HG02938 (cell line): Measurements from ENCODE around the gene FTMT.
"Not testable (repeated sequence)": the region's sequence is repeated elsewhere in the genome, so short reads cannot be mapped to it uniquely, and the experiment has no call there.

ENCODE experiments used
- ATAC-seq: cut with Tn5 transposase; IDR thresholded peaks from one replicate; pipeline ENCODE4 v1.9.1; 2021; ENCODE audit warnings: mild to moderate bottlenecking, moderate library complexity; ENCODE audit not compliant: unreplicated experiment

Gene FTMT

DNA sequence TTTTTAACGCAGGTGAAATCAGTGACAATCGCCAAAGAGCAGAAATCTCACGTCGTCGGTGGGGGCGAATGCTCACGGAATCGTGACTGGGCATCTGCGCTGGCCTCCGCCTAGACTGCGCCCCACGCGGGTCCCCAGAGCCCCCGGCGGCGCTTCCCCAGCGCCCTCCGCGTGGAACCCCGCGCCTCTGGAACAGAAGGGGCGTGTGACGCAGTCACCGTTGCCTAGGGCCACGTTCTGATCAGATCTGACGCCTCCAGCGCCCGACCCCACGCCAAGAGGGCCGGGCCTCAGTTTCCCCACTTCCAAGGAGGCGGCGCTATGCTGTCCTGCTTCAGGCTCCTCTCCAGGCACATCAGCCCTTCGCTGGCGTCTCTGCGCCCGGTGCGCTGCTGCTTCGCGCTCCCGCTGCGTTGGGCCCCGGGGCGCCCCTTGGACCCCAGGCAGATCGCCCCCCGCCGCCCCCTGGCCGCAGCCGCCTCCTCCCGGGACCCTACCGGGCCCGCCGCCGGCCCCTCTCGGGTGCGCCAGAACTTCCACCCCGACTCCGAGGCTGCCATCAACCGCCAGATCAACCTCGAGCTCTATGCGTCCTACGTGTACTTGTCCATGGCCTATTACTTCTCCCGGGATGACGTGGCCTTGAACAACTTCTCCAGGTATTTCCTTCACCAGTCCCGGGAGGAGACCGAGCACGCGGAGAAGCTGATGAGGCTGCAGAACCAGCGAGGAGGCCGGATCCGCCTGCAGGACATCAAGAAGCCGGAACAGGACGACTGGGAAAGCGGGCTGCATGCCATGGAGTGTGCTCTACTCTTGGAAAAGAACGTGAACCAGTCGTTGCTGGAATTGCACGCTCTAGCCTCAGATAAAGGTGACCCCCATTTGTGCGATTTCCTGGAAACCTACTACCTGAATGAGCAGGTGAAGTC, at the start of gene FTMT:
TSS of gene FTMT (plus strand) at position 240 of the 932 bp plus-strand sequence. CDS start at position 322, 82 bp downstream.
- ATAC-seq, result no peak

GRCh38 chr5:121805251-121805650, 46.4 kb upstream of the FTMT start:
- not testable (repeated sequence) for ATAC-seq

GRCh38 chr5:121805911-121806310, 45.8 kb upstream of the FTMT start:
- no peak for ATAC-seq

DNA sequence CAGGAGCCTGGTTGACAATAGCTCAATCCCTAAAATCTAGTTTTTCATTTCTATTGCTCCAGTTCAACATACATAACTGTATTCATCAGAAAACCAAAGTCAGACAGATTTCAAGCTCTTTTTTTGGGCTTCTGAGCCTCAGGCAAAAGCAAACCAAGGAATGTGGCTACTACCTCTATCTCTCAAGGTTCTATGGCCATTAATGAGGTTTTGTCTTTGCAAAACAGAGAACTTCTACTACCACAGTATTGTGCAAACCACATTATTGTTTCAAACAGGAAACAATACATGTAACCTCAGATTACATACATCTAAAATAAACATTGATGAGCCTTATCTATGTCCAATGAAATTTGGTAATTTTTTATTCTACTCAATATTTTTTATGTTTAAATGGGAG, 35.5 kb upstream of the FTMT start:
- no peak for ATAC-seq

GRCh38 chr5:121819682-121820261, 31.9 kb upstream of the FTMT start:
- ATAC-seq, result no peak

- ATAC-seq, result no peak
These were observed 18.1 kb upstream of the FTMT start for GRCh38 chr5:121833617-121834016.

DNA sequence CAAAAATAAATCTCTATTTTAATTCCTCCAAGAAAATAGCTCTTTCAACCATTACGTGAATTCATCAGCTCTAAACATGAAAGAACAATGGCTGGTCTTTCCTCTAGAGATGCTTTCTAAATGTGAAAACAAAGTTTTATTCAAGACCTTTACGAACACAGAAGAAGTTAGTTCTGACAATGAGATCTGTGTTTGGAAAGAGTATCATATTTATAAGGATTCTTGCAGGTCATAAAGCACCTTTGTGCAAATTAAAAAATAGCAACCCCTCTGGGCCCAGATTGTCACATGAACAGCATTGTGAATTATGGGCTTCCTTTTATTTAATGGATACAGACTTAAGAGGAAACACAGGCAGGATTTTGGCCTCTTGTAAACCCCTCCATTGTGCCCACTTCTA, 17.7 kb upstream of the FTMT start:
- no peak for ATAC-seq

DNA sequence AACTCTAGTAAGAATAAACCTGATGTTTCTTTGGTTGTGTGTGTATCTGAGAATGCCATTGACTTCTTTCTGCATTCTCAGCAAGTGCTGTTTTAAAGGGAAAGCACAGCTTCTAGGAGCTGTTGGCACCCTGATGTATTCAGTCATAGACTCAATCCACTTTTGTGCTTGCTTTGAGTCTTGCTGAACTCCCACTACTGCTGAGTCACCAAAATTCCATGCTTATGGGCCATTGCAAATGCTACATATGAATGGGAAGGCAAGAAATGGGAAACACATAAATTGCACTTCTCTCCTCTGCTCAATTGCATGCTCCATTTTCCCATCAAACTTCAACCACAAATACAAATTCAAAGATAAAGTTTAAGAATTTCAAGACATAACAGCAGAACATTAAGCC, 9.8 kb upstream of the FTMT start:
- no peak for ATAC-seq

- no peak for ATAC-seq
These were observed 1.4 kb upstream of the FTMT start for GRCh38 chr5:121850272-121850671.

GRCh38 chr5:121853850-121854249, 2.2 kb downstream of the FTMT start:
- no peak for ATAC-seq

DNA sequence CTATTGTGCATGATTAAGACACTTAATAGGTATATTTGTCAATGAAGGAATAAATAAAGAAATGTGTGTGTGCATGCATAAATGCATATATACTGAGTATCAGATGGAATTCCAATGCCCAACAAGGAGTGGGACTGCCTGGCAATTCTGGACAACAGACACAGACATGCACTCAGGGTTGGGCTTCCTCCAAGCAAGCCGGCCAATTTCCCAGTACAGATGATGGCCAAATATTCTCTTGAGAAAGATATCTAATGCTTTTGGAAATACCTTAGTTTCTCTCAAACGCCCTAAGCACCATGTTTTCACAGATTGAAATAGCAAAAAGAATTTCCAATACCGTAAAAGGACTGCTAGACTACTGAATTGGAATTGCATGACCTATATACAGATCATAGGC, 11.1 kb downstream of the FTMT start:
- no peak for ATAC-seq

GRCh38 chr5:121863753-121864285, 12.1 kb downstream of the FTMT start:
- ATAC-seq, result no peak

DNA sequence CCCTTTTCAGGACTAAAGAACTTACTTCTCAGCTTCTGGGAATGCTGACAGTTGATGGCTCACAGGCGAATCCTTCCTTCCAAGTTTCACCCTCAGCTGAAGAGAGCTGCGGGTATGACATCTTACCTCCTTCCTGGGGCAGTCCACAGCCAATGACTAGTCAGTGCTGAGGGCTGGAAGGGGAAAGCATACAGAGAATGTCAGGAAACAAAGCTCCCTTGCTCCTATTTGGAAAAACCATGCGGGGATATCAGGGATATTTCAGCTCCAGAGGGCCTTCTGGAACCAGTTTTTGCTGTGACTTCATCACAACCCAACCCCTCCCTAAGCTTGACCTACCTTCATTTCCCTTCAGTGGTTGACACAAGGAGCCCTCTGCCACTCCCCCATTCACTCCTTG, 15.7 kb downstream of the FTMT start:
- ATAC-seq, result no peak

DNA sequence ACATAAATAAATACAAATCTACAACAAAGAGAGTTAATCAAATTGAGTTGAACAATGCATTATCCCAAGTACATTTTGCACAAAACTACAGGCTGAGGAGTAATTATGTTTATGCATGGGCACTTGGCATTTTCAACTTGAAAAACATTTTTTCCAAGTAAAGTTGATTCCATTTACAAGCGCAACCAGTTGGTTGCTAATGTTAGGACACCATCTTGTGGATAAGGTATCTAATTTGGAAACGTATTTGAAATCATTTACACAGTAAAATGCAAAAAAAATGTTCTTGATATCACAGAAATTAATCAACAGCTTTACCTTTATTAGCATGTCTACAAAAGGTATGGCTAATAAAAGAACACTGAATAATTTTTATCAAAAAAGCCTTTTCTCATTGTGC, 18.8 kb downstream of the FTMT start:
- ATAC-seq, result no peak

DNA sequence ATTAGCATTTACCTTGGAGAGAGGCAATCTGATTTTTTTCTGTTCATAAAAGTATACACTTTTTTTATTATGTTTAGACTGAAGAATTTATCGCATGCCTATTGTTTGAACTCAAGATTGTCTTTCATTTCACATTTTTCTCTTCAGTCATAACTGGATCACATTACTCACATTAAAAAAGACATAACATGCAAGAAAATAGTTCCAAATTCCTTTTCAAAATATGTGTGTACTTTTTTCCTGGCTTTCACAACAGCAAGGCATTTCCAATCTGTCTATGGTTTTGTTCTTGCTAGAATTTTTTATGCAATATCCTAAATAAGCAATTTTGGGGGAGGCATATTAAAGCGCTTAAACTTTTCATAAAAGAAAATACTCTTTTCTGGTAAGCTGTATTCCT, 21.2 kb downstream of the FTMT start:
- no peak for ATAC-seq

DNA sequence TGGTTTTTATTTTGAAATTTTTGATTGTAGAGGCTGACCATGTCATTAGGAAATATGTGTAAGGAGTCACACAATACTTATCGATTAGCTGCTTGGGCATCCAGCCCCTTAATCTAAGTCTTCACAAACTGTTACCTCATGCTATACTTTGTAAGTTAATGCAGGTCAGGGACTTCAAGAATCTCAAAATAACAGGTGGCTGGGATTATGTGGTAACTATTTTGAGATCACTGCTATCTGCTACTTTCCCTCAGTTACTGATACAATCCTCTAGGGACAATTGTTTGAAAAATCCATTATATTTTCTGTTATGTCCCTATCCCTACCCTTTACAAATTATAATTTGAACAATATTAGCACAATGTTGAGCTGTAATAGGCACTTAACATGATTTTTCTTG, 21.7 kb downstream of the FTMT start:
- no peak for ATAC-seq

GRCh38 chr5:121885630-121886029, 33.9 kb downstream of the FTMT start:
- ATAC-seq, result no peak

- no peak for ATAC-seq
These were observed 36.0 kb downstream of the FTMT start for GRCh38 chr5:121887727-121888126.

DNA sequence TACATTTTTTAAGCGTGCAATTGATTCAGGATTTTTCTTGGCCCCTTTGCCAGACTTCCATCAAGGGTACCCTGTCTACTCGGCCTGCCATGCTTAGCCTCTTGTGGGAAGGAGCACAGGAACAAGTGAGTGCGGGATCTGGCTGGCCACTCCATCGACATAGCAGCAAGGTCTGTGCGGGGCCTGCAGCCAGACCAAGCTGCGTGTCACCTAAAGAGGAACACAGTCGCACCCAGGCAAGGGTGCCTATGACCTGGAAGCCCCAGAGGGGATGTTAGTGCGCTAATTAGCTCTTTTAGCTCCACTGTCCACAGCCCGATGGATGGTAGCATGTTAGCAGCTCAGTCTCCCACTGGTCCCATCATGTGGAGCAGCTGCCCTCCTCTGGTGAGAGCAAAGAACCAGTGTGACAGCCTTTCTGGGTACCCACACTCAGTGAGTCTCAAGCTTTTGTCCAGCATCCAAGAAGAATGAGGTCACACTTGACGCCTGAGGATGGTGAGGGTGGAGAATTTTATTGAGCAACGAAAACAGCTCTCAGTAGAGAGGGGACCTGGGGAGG, 38.7 kb downstream of the FTMT start:
- ATAC-seq, result no peak

DNA sequence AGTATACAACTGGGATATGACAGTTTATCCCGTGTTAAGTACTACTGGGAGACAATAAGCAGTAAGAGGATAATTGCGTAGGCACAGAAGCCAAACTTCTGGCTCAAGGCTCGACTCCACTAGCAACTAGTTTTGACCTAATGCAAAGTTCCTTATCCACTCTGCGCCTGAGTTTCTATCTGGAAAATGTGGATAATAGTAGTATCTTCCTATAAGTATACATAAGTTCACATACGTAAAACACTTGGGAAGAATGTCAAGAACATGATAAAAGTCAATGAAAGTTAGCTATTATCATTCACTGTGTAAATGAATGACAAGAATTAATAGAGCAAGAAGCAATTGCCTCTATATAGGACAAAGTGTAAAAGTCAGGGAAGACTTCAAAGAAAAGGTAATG, 45.7 kb downstream of the FTMT start:
- no peak for ATAC-seq

DNA sequence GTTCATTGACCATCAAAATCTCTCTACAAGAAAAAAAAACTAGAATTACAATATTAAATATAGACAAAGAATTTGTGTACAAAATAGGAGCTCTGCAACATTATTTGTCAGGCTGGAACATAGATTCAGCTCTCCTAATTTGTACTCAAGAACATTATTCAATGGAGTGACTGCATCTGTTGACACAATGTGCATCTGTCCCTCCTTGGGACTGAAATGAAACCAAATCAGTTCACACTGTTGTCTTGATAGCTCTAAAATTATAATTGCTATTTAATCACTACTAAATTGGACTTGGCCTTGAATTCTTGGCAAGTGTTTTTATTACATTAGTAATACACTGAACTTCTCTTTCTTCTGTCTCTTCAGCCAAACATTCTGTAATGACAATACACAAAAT, 47.7 kb downstream of the FTMT start:
- no peak for ATAC-seq
